Measurements from ENCODE around the gene GPSM1.
A peak's percentile ranks its signal among the peaks of the same experiment; 100 is the strongest.
"Not testable (repeated sequence)": the region's sequence is repeated elsewhere in the genome, so short reads cannot be mapped to it uniquely, and the experiment has no call there.

GPSM1 gene

GRCh38 chr9:136393531-136393930 lies 66.2 kb downstream of the GPSM1 start:
- no peak for DNase-seq

GRCh38 chr9:136394312-136395019 lies 67.1 kb downstream of the GPSM1 start:
- no peak for DNase-seq

- no peak for DNase-seq
These were observed 67.6 kb downstream of the GPSM1 start for GRCh38 chr9:136395020-136395340.

- DNase-seq = no peak
These were observed 68.2 kb downstream of the GPSM1 start for GRCh38 chr9:136395345-136396218.

- DNase-seq = no peak
These were observed 68.8 kb downstream of the GPSM1 start for GRCh38 chr9:136396219-136396515.

- DNase-seq = no peak
These were observed 70.3 kb downstream of the GPSM1 start for GRCh38 chr9:136397643-136398042.

- DNase-seq = no peak
These were observed 70.9 kb downstream of the GPSM1 start for GRCh38 chr9:136398286-136398685.

GRCh38 chr9:136399176-136400037 lies 72.1 kb downstream of the GPSM1 start:
- DNase-seq = no peak

GRCh38 chr9:136400038-136400834 lies 72.9 kb downstream of the GPSM1 start, which contains the start of gene SNAPC4:
TSS of gene SNAPC4 (minus strand) at chr9:136400170. CDS start at chr9:136398428, 1,742 bp downstream.
- peak; percentile 8 to 85 (median 65) for DNase-seq

GRCh38 chr9:136401173-136401922 lies 74.0 kb downstream of the GPSM1 start:
- no peak for DNase-seq

GRCh38 chr9:136402067-136402466 lies 74.7 kb downstream of the GPSM1 start:
- no peak for DNase-seq

- no peak for DNase-seq
These were observed 76.2 kb downstream of the GPSM1 start for GRCh38 chr9:136403538-136403914.

GRCh38 chr9:136403915-136404800 lies 76.8 kb downstream of the GPSM1 start:
- no peak for DNase-seq

- no peak for DNase-seq
These were observed 77.4 kb downstream of the GPSM1 start for GRCh38 chr9:136404801-136405136.

GRCh38 chr9:136405481-136405880 lies 78.1 kb downstream of the GPSM1 start:
- DNase-seq = no peak

GRCh38 chr9:136405904-136406303 lies 78.6 kb downstream of the GPSM1 start:
- DNase-seq = not testable (repeated sequence)

- DNase-seq = not testable (repeated sequence)
These were observed 79.7 kb downstream of the GPSM1 start for GRCh38 chr9:136407061-136407460.

- DNase-seq = no peak
These were observed 80.6 kb downstream of the GPSM1 start for GRCh38 chr9:136407911-136408310.
